ENCODE data around the gene NFKBIA.
A peak's percentile ranks its signal among the peaks of the same experiment; 100 is the strongest.

The NFKBIA gene

DNA sequence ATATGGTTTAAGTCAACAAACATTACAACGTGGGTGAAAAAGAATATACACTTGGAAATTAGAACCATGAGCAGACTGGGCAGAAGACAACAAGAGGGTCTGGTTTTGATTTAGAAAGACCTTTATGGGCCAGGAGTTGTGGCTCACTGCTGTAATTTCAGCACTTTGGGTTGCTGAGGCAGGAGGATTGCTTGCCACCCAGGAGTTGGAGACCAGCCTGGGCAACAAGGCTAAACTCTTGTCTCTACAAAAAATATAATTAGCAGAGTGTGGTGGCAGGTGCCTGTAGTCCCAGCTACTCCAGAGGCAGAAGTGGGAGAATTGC lies 2.7 kb upstream of the NFKBIA start:
- peak overlapping the region; percentile 18 for H3K27ac ChIP-seq
- H3K4me1 ChIP-seq (ENCODE audit: control insufficient read depth in 1 of 2, insufficient read depth in 1 of 2, low read depth in 1 of 2, low read length in 1 of 2): peaks cover 33 to 40% of the 10 kb centered on the region in 2 experiments
- no peaks in the 10 kb centered on the region for H3K27me3 ChIP-seq
- no peaks in the 10 kb centered on the region for H3K9me3 ChIP-seq
- TF ChIP-seq, protein P1, sequence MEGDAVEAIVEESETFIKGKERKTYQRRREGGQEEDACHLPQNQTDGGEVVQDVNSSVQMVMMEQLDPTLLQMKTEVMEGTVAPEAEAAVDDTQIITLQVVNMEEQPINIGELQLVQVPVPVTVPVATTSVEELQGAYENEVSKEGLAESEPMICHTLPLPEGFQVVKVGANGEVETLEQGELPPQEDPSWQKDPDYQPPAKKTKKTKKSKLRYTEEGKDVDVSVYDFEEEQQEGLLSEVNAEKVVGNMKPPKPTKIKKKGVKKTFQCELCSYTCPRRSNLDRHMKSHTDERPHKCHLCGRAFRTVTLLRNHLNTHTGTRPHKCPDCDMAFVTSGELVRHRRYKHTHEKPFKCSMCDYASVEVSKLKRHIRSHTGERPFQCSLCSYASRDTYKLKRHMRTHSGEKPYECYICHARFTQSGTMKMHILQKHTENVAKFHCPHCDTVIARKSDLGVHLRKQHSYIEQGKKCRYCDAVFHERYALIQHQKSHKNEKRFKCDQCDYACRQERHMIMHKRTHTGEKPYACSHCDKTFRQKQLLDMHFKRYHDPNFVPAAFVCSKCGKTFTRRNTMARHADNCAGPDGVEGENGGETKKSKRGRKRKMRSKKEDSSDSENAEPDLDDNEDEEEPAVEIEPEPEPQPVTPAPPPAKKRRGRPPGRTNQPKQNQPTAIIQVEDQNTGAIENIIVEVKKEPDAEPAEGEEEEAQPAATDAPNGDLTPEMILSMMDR (IDR thresholded peaks at IDR 0.05): no peak
- no peak overlapping the region for H3K4me3 ChIP-seq (ENCODE audit: low read depth in 1 of 2, low read length in 1 of 2)
- peaks cover 17% of the 10 kb centered on the region for H3K36me3 ChIP-seq

DNA sequence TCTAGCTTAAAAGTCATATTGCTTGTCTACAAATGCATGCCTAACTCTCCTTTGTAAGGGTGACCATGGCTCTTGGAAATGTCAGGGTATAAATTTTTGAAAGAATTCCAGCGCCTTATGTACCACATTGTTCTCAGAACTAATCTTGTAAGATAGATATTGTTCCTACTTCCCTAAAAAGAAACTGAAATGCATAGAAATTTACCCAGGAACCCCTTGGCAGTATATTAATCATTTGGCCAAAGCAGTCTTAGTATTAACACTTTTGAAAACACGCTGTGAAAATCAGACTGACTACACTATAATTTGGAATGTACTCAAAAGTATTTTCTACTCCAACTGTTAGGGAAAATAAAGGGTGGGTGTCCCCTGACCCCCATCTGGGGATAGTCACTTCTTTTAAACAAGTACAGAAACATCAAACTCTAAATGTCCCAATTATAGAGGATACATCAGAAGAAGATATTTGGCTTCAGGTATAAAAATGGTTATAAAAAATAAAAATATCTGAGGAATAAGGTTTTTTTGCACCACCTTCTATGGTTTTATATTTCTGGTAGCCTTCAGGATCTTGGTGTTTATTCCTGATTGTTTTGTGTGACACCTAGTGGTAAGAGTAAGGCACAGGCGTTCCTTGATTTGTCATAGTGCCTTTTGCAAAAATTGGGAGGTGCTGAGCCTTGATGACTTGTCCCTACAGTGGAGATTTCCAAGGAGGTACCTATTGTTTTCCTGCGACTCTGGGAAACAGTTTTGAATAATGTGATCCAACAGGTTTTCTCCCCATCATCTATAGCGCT lies 2.2 kb upstream of the NFKBIA start:
- H3K9me3 ChIP-seq: no peaks in the 10 kb centered on the region
- no peaks in the 10 kb centered on the region for H3K27me3 ChIP-seq
- H3K36me3 ChIP-seq: peaks cover 22% of the 10 kb centered on the region
- peak overlapping the region; percentile 100 for H3K27ac ChIP-seq
- H3K4me1 ChIP-seq (ENCODE audit: control insufficient read depth in 1 of 2, insufficient read depth in 1 of 2, low read depth in 1 of 2, low read length in 1 of 2): peaks cover 39 to 45% of the 10 kb centered on the region in 2 experiments
- H3K4me3 ChIP-seq (ENCODE audit: low read depth in 1 of 2, low read length in 1 of 2): no peak overlapping the region
- TF ChIP-seq, protein P1 (IDR thresholded peaks at IDR 0.05): peak; percentile 84

DNA sequence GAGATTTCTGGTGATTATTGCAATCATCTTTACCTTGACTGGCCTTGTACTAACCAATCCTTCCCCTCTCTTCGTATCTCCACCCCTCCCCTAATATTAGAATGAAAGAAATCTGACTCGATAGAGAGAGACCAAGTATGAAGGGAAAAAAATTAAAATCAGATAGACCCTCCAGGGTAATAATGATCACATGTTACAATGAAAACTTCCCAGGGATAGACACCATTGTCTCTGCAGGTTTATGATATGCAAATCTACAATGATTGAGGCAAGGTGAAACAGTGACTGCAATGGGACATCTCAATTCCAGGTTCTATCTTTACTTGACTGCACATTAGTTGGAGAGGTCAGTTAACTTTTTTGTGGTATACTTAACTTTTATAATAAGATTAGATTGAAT lies 1.5 kb upstream of the NFKBIA start:
- Histone ChIP-seq H3K9me3 (no peaks in the 10 kb centered on the region), H3K27ac (peak overlapping the region; percentile 100), H3K4me3 (ENCODE audit: low read depth in 1 of 2, low read length in 1 of 2) (peak overlapping the region; percentile 96 to 100), H3K36me3 (peaks cover 28% of the 10 kb centered on the region), H3K4me1 (ENCODE audit: control insufficient read depth in 1 of 2, insufficient read depth in 1 of 2, low read depth in 1 of 2, low read length in 1 of 2) (peaks cover 45 to 52% of the 10 kb centered on the region in 2 experiments), H3K27me3 (no peaks in the 10 kb centered on the region)
- TF ChIP-seq, protein P1 (IDR thresholded peaks at IDR 0.05): no peak

DNA sequence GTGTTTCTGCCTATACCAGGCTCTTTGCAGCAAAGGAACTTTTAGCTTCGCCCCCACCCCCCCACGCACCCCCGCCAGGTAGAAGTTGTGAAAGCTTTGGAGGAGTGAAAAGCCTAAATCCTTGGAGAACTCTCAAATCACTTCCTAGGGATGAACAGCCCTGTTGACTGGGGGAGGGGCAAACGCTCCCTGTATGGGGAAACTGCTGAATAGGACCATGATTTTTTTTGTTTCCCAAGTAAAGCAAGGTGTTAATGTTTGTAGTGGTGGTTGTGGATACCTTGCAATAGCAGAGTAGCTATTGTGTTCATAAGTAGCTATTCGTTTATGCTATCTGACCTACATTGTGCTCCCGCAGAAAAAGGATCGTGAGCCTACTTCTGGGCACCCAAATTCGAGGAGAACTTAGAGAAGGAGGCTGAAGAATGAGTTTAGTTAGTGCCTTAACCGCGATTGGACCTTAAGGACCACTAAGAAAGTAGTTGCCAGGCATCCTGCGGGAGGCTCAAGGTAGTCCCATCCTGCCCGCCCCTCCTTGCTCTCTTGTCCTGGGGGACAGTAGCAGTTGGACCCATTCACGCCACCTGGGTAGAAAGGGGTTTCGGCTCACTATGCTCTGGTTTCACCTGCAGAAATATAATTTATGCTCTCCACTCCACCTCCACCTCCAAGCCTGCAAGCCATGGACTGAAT lies 901 bp upstream of the NFKBIA start:
- H3K27me3 ChIP-seq: no peaks in the 10 kb centered on the region
- H3K4me1 ChIP-seq (ENCODE audit: control insufficient read depth in 1 of 2, insufficient read depth in 1 of 2, low read depth in 1 of 2, low read length in 1 of 2): peaks cover 52 to 58% of the 10 kb centered on the region in 2 experiments
- H3K4me3 ChIP-seq (ENCODE audit: low read depth in 1 of 2, low read length in 1 of 2): peak overlapping the region; percentile 96 to 100
- TF ChIP-seq, protein P1 (IDR thresholded peaks at IDR 0.05): no peak
- peak overlapping the region; percentile 100 for H3K27ac ChIP-seq
- peaks cover 35% of the 10 kb centered on the region for H3K36me3 ChIP-seq
- no peaks in the 10 kb centered on the region for H3K9me3 ChIP-seq

DNA sequence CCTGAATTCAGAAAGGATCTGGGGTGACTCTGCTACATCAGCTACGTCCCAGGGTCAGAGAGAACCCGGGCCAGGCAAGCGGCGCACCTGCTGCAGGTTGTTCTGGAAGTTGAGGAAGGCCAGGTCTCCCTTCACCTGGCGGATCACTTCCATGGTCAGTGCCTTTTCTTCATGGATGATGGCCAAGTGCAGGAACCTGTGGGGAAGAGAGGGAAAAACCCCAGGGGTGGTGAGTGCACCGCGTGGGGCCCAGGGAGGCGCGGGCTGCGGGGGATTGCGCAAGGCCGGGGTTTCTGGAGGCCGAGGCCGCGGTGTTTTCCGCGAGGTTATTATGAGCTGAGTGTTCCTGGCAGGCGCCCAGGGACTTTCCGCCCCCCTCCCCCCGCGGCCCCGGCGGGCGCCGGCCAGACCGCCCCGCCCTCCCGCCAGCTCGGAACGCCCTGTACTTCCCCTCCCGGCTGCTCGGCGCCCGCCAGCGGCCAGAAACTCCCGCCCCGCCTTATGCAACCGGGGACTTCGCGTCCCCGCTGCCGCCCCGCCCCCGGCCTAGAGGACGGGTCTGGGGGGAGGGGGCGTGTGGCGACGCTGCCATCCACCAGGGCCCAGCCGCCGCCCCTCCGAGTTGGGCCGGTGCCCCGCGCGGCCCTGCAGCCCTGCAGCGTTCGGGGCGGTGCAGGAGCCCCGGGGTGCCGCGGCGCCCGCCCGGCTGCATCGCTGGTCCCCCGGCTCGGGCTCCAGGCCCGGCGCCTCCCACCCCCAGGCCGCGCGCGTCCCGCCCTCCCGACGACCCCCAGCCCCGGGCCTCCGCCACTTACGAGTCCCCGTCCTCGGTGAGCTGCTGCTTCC lies 723 bp downstream of the NFKBIA start:
- Histone ChIP-seq H3K27ac (peak overlapping the region; percentile 100), H3K4me3 (ENCODE audit: low read depth in 1 of 2, low read length in 1 of 2) (peak overlapping the region; percentile 96 to 100), H3K4me1 (ENCODE audit: control insufficient read depth in 1 of 2, insufficient read depth in 1 of 2, low read depth in 1 of 2, low read length in 1 of 2) (peaks cover 67 to 70% of the 10 kb centered on the region in 2 experiments), H3K36me3 (peaks cover 49% of the 10 kb centered on the region), H3K27me3 (no peaks in the 10 kb centered on the region), H3K9me3 (no peaks in the 10 kb centered on the region)
- TF ChIP-seq, protein P1 (IDR thresholded peaks at IDR 0.05): peak; percentile 57

Data from neutrophil (primary cell).